Tongue (tissue), 2 donors: Measurements from ENCODE around the gene CSH1. TPM values are rescaled to one million over a fixed set of nuclear protein-coding genes. Genes with fewer than 3 reads are reported as not detected.
"Not testable (repeated sequence)": the region's sequence is repeated elsewhere in the genome, so short reads cannot be mapped to it uniquely, and the experiment has no call there.

Experiments used
- DNase-seq: peaks from one replicate; pipeline ENCODE4 v3.0.0-alpha.2; 2015
- total RNA-seq: library from RNA; depleted of rRNA; stranded (reverse); fragments of >200 nt; gene quantifications from one replicate; pipeline ENCODE4 v1.2.3, GENCODE V29; 2014

The CSH1 gene
- total RNA-seq, 1 donor from 2014 or later: not detected

DNA sequence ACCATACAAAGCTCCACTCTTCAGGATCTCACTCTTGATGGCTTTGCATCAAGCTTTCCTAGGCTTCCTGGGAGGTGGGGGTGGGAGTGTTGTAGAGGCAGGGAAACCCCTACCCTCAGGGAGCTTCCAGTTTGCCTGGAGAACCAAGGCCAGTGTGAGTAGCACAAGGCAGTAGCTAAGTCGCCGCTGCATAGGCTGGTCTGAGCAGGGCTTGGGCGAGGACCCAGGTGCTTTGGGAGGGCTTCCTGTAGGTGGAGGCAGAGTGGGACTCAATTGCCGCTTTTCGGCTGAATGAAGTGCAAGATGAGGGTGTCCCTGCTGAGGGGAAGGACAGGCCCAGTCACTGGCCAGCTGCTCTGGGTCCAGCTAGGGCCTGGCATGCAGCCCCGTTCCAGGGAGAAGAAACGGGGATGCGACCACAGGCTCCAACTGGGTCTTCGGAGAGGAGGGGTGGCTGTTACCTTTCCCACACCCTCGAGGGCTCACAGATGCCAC lies 31.8 kb upstream of the CSH1 start:
- no peak for DNase-seq

DNA sequence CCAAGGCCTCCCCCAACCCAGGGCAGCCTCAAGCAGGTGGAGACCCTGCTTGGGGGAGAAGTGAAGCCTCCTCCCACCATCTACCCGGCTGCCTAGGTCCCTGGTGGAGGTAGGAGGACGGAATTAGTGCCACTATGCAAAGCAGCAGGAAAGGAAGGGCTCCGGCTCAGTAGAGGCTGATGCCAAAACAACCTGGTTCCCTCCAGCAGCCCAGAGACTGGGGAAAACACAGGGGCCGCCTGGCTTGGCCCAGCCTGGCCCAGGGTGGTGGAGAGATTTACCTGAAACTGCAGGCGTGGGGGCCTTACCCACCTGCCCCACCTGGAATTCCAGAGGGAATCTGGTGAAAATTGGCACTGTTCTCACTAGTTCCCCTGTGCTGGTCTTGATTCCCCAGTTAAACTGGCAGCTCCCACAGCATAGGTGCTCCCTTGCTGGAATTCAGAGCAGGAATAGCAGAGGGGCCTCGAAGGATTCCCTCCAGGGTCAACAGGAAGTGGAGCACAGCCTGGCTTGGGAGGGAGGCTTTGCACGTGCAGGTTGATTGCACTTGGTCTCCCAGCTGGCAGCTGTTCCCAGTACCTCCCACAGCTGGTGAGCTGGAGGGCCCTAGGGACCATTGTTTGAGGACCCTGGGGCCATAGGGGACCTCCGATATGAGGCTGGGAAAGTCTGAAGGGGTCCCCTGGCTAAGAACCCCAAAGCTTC lies 31.2 kb upstream of the CSH1 start:
- DNase-seq: no peak

DNA sequence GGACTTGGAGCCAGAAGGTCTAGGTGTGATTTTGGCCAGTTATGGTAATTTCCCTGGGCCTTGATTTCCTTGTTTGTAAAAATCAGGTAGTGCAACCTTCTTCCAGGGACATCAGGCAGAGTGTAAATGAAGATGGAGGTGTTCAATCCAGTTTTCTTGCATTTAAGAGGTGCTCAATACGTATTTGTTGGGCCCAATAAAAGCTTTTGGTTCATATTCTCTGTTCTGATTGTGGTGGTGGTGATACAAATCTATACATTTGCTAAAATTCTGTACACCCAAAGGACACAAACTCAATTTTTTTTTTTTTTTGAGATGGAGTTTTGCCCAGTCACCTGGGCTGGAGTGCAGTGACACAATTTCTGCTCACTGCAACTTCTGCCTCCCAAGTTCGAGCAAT lies 29.8 kb upstream of the CSH1 start:
- DNase-seq: no peak

DNA sequence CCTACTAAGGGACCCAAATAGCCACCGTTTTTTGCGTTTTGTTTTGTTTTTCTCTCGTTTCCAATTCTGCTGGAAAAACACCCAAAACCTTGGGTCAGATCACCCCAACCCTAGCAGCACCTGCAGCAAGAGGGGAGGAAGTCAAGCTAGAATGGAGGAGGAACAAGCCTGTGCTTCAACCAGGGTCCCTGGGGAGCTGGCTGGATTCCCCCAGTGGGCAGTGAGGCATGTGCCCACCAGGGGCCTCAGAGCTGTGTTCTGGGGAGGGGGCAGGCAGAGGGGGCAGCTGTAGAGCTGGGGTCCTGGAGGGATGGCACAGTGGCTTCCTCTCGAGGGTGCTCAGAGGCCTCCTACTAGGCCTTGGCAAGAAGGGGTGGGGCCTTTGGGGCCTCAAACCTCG lies 29.2 kb upstream of the CSH1 start:
- no peak for DNase-seq

DNA sequence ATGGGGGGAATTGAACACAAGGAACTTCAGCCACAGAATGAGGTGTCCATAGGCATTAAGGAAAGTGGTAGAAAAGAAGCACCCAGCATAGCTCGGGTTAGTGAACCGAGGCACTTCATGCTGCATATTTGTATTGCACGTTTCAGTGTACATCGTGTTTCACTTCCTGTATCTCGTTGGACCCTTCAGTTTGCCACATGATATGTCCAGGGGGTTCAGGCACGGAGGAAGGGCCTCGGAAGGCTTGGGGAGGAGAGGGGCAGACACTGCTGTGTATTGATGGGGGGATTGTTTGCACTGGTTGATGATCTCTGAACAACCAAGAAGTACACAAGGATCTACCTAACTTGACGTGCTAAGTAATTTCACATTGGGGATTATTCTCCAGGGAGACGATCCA lies 26.0 kb upstream of the CSH1 start:
- not testable (repeated sequence) for DNase-seq

DNA sequence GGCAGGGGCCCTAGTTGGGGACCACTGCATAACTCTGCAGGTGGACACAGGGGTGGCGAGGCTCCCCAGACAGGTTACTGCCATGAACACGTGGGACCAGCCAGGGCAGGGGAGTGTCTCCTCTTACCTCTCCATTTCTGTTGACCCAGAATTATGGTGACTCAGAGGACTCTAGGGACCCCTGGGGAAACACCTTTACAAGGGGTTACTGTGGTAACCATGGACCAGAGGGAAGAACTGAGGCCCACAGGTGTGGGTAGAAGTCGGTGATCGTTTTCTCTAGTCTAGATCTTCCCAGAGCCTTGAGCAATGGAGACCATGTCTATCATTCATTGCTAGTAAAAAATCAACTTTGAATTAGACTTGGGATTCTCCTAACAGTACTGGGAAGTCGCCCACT lies 24.4 kb upstream of the CSH1 start:
- not testable (repeated sequence) for DNase-seq

DNA sequence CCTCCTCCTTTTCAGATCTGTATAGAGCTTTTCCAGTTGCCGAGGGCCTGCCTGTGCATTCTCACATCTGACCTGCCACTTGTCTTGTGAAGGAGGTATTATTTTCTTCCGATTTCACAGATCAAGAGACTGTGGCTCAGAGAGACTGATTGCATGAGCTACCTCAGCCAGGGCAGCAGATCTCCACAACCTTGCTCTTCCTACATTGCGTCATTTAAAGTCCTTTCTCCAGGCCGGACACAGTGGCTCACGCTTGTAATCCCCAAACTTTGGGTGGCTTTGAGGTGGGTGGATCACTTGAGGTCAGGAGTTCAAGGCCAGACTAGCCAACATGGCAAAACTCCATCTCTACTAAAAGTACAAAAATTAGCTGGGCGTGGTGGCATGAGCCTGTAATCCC lies 23.7 kb upstream of the CSH1 start:
- not testable (repeated sequence) for DNase-seq

DNA sequence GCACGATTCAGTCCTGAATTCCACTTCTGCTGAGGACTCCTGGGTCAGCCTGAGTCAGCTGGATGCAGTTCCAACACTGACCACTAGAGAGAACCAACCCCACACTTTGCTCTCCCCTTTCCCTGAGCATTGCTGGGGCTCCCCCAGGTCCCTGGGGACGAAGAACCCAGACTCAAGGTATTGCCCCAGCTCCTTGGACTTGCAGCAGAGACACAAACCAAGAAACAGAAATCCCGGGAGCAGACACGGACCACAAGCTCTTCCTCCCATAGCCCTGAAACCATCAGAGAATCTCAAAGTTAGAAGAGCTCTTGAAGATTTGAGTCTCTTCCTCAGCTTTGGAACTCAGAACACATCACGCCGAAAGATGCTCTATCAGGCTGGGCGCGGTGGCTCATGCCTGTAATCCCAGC lies 22.9 kb upstream of the CSH1 start:
- DNase-seq: peak; percentile 74

DNA sequence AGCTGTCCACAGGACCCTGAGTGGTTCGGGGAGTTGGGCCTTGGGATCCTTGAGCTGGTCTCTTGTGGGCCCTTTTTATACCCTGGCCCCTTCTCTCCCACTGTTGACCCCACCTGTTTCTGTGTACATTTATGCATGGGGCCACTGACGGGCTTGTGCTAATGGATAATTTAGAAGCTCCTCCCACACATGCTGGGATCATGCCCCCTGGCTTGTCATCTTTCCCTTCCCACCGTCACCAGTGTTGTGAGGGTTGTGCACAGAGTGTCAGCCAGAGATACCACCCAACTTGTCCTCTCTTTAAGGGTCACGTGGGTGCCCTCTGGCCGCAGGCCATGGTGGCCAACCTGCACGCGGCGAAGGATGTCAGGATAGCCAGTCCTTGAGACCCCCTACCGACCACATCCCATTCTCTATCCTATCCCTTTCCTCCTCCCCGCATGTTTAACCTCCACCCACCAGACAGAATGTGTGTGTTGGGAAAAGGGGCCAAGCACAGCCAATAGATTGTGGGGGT lies 22.5 kb upstream of the CSH1 start, which contains the start of gene GH1:
TSS of gene GH1 (minus strand) at position 51 of the 517 bp plus-strand sequence. CDS start 63 bp downstream, outside the sequence.
- DNase-seq: not testable (repeated sequence)

DNA sequence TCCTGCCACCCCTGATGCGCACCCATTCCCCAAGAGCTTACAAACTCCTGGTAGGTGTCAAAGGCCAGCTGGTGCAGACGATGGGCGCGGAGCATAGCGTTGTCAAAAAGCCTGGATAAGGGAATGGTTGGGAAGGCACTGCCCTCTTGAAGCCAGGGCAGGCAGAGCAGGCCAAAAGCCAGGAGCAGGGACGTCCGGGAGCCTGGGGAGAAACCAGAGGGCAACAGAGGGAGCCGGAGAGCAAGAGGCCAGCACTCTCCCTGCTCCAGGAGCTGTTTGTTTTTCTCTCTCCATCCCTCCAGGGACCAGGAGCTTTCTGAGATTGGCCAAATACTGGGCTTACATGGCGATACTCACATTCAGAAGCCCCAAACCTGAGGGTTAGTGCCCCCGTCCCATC lies 21.9 kb upstream of the CSH1 start:
- DNase-seq: no peak

DNA sequence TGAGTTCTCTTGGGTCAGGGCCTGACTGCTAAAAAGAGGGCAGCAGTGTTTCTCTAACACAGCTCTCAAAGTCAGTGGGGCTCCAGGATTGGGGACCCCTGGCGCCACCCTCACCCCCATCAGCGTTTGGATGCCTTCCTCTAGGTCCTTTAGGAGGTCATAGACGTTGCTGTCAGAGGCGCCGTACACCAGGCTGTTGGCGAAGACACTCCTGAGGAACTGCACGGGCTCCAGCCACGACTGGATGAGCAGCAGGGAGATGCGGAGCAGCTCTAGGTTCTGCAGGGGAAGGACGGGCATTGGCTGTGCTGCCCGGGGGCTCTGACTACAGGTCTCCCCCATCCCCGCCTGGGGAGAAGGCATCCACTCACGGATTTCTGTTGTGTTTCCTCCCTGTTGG lies 21.3 kb upstream of the CSH1 start:
- DNase-seq: no peak

DNA sequence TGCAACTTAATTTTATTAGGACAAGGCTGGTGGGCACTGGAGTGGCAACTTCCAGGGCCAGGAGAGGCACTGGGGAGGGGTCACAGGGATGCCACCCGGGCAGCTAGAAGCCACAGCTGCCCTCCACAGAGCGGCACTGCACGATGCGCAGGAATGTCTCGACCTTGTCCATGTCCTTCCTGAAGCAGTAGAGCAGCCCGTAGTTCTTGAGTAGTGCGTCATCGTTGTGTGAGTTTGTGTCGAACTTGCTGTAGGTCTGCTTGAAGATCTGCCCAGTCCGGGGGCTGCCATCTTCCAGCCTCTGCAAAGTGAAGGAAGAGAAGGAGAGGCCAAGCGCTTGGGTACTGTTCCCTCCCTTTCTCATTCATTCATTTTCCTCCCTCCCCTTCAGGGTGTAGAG lies 20.8 kb upstream of the CSH1 start:
- DNase-seq: not testable (repeated sequence)

DNA sequence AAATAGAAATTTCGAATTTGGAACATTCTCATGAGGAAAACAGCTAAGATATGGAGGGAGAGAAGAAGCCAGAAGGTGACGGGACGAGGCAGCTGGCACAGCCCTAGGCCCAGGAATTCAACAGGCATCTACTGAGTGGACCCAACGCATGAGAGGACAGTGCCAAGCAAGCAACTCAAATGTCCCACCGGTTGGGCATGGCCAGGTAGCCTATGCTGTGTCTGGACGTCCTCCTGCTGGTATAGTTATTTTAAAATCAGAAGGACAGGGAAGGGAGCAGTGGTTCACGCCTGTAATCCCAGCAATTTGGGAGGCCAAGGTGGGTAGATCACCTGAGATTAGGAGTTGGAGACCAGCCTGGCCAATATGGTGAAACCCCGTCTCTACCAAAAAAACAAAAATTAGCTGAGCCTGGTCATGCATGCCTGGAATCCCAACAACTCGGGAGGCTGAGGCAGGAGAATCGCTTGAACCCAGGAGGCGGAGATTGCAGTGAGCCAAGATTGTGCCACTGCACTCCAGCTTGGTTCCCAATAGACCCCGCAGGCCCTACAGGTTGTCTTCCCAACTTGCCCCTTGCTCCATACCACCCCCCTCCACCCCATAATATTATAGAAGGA lies 20.3 kb upstream of the CSH1 start:
- DNase-seq: no peak

DNA sequence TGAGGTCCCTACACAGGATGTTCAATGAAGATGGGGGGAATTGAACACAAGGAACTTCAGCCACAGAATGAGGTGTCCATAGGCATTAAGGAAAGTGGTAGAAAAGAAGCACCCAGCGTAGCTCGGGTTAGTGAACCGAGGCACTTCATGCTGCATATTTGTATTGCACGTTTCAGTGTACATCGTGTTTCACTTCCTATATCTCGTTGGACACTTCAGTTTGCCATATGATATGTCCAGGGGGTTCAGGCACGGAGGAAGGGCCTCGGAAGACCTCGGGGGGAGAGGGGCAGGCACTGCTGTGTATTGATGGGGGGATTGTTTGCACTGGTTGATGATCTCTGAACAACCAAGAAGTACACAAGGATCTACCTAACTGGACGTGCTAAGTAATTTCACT lies 19.4 kb upstream of the CSH1 start:
- DNase-seq: not testable (repeated sequence)

DNA sequence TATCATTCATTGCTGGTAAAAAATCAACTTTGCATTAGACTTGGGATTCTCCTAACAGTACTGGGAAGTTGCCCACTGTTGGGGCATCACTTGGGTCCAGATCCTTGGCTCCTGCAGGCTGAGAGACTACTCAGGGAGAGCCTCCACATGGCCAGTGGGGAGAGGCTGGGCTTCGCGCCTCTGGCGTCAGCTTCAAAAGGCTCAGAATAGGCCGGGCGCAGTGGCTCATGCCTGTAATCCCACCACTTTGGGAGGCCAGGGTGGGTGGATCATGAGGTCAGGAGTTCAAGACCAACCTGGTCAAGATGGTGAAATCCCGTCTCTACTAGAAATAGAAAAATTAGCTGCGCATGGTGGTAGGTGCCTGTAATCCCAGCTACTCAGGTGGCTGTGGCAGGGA lies 18.1 kb upstream of the CSH1 start:
- no peak for DNase-seq

DNA sequence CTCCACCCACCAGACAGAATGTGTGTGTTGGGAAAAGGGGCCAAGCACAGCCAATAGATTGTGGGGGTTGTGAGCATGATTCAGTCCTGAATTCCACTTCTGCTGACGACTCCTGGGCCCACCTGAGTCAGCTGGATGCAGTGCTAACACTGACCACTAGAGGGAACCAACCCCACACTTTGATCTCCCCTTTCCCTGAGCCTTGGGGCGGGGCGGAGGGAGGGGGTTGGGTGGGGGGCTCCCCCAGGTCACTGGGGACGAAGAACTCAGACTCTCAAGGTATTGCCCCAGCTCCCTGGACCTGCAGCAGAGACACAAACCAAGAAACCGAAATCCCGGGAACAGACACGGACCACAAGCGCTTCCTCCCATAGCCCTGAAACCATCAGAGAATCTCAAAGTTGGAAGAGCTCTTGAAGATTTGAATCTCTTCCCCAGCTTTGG lies 15.3 kb upstream of the CSH1 start:
- DNase-seq: peak; percentile 58

DNA sequence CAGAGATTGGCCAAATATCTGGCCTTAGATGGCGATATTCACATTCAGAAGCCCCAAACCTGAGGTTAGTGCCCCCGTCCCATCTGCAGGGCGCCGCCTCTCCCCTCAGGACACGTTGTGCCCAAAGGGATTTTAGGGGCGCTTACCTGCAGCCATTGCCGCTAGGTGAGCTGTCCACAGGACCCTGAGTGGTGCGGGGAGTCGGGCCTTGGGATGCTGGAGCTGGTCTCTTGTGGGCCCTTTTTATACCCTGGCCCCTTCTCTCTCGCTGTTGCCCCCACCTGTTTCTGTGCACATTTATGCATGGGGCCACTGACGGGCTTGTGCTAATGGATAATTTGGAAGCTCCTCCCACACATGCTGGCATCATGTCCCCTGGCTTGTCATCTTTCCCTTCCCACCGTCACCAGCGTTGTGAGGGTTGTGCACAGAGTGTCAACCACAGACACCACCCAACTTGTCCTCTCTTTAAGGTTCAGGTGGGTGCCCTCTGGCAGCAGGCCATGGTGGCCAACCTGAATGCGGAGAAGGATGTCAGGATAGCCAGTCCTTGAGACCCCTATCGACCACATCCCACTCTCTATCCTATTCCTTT lies 14.8 kb upstream of the CSH1 start, which contains the start of gene CSHL1:
TSS of gene CSHL1 (minus strand) at position 218 of the 595 bp plus-strand sequence. CDS start at position 156, 62 bp downstream.
- DNase-seq: no peak

DNA sequence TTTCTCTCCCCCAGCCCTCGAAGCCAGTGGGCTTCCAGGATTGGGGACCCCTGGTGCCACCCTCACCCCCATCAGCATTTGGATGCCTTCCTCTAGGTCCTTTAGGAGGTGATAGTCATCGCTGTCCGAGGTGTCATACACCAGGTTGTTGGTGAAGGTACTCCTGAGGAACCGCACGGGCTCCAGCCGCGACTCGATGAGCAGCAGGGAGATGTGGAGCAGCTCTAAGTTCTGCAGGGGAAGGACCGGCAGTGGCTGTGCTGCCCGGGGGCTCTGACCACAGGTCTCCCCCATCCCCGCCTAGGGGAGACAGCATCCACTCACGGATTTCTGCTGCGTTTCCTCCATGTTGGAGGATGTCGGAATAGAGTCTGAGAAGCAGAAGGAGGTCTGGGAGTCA lies 13.7 kb upstream of the CSH1 start:
- no peak for DNase-seq

DNA sequence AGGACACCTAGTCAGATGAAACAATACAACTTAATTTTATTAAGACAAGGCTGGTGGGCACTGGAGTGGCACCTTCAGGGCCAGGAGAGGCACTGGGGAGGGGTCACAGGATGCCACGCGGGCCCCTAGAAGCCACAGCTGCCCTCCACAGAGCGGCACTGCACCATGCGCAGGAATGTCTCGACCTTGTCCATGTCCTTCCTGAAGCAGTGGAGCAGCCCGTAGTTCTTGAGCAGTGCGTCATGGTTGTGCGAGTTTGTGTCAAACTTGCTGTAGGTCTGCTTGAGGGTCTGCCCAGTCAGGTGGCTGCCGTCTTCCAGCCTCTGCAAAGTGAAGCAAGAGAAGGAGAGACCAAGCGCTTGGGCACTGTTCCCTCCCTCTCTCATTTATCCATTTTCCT lies 13.2 kb upstream of the CSH1 start:
- not testable (repeated sequence) for DNase-seq

DNA sequence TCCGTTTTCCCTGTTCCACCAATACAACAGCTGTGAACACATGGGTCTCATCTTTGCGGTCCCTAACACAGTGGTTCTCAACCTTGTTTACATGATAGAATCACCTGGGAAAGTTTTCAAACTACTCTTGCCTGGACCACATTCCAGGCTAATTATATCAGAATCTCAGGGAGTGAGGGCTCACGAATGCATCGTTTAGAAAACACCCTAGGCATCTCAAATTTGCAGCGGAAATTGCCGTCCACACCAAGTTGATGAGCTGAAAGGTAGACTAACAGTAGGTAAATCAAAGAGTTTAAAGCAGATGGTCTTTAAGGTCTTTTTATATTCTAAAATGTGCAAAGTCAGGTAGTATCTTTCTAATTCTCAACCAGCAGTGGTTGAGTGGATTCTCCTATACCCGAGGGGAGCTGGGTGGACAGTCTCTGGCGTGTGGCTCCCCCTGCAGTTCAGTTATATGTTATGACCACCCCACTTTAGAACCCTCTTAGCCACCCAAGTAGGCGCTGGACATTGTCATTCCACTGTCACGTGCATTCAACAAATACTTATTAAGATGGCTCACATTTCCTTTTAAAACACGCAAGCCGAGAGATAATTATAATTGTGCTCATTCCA lies 10.9 kb upstream of the CSH1 start:
- not testable (repeated sequence) for DNase-seq

DNA sequence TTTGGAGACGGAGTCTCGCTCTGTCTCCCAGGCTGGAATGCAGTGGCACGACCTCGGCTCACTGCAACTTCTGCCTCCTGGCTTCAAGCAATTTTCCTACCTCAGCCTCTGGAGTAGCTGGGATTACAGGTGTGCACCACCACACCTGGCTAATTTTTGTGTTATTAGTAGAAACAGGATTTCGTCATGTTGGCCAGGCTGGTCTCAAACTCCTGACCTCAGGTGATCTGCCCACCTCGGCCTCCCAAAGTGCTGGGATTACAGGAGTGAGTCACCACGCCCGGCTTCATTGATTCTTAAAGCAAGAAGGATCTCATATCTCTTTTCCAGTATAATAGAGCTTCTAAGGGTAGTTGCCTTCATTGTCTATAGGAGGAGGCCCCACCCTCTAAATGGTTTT lies 8.4 kb upstream of the CSH1 start:
- not testable (repeated sequence) for DNase-seq

DNA sequence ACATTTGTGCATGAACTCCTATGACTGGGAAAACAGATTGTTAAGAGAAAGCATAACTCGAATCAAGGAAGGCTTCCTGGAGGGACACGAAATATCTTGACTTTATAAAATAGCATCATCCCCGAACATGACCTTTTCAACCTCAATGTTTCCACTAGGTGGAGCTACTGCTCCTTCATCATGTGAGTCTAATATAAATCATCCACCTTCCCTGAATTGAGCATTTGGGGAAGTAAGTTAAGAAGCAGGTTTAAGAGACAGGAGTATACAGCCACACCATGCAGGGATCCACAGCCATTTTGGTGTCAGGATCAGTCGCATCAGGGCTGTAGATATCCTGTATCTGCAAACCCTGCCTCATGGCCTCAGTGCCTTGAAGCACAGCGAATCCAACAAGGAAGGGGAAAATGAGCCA lies 7.4 kb upstream of the CSH1 start:
- not testable (repeated sequence) for DNase-seq
